HG02678 (cell line): Measurements from ENCODE around the gene SIGLEC11.
"Not testable (repeated sequence)": the region's sequence is repeated elsewhere in the genome, so short reads cannot be mapped to it uniquely, and the experiment has no call there.

Experiments used
- ATAC-seq: cut with Tn5 transposase; IDR thresholded peaks from one replicate; pipeline ENCODE4 v1.9.1; 2021; ENCODE audit warnings: mild to moderate bottlenecking, moderate library complexity; ENCODE audit not compliant: unreplicated experiment

The SIGLEC11 gene

GRCh38 chr19:49951806-49952478 is 9.0 kb downstream of the SIGLEC11 start:
- no peak for ATAC-seq

GRCh38 chr19:49950956-49951526 is 9.9 kb downstream of the SIGLEC11 start:
- no peak for ATAC-seq

GRCh38 chr19:49950590-49950948 is 10.4 kb downstream of the SIGLEC11 start:
- no peak for ATAC-seq

GRCh38 chr19:49949742-49950589 is 11.0 kb downstream of the SIGLEC11 start:
- no peak for ATAC-seq

- ATAC-seq: no peak
These were observed 14.6 kb downstream of the SIGLEC11 start for GRCh38 chr19:49946415-49946814.

- not testable (repeated sequence) for ATAC-seq
These were observed 16.4 kb downstream of the SIGLEC11 start for GRCh38 chr19:49944567-49944966.

- ATAC-seq: no peak
These were observed 20.5 kb downstream of the SIGLEC11 start for GRCh38 chr19:49940482-49940791.

GRCh38 chr19:49939721-49940481 is 21.1 kb downstream of the SIGLEC11 start:
- no peak for ATAC-seq

- no peak for ATAC-seq
These were observed 22.3 kb downstream of the SIGLEC11 start for GRCh38 chr19:49938662-49939061.

GRCh38 chr19:49937750-49938381 is 23.1 kb downstream of the SIGLEC11 start:
- no peak for ATAC-seq

GRCh38 chr19:49936549-49936948 is 24.4 kb downstream of the SIGLEC11 start:
- no peak for ATAC-seq

- no peak for ATAC-seq
These were observed 27.3 kb downstream of the SIGLEC11 start for GRCh38 chr19:49933643-49934042.

GRCh38 chr19:49932731-49933131 is 28.2 kb downstream of the SIGLEC11 start:
- ATAC-seq: no peak

GRCh38 chr19:49932041-49932451 is 28.9 kb downstream of the SIGLEC11 start:
- no peak for ATAC-seq

GRCh38 chr19:49931293-49932040 is 29.5 kb downstream of the SIGLEC11 start:
- no peak for ATAC-seq

- no peak for ATAC-seq
These were observed 30.4 kb downstream of the SIGLEC11 start for GRCh38 chr19:49930483-49931011.

- peak; percentile 72 for ATAC-seq
These were observed 31.1 kb downstream of the SIGLEC11 start for GRCh38 chr19:49929611-49930482.

GRCh38 chr19:49929121-49929610 is 31.8 kb downstream of the SIGLEC11 start, which contains the start of the genes ATF5 and NUP62:
ATF5 (plus strand) TSS chr19:49929205; CDS start chr19:49930851, 1,646 bp downstream.
NUP62 (minus strand) TSS chr19:49929504; CDS start chr19:49909807, 19,697 bp downstream.
- ATAC-seq: peak; percentile 61
